OCI-M2 (cell line): ENCODE measurements around the gene UBA1.

ENCODE experiments used
- DNase-seq: peaks from one replicate; lab custom pipeline; 2025; ENCODE audit not compliant: unreplicated experiment; lab: John Stamatoyannopoulos, UW

The UBA1 gene

DNA sequence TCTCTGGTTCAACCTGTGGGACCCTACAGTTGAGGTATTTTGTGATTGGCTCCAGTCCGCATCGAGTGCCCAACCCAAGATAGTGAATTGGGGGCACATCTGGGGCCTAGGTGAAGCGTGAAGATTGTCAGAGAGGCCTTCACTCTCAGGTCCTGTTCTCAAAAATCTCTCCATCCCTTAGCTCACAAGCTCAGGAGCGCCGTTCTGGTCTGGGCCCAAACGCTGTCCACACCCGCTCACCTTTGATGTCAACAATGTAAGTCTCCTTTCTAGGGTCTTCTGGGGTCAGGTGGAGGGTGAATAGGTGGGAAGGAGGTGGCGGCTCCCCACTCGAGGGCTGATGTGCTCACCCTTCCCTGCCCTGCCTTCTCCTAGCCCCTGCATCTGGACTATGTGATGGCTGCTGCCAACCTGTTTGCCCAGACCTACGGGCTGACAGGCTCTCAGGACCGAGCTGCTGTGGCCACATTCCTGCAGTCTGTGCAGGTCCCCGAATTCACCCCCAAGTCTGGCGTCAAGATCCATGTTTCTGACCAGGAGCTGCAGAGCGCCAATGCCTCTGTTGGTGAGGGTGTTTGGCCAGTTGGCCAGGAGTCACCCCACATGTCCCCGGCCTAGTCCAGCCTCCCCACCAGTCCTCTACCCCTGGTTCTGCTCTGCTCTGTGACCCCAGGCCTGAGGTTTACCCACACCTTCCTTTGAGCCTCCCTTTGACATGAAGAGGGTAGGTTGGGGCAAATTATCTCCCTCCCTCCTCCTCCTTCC lies 17.2 kb downstream of the UBA1 start:
- no peak for DNase-seq

DNA sequence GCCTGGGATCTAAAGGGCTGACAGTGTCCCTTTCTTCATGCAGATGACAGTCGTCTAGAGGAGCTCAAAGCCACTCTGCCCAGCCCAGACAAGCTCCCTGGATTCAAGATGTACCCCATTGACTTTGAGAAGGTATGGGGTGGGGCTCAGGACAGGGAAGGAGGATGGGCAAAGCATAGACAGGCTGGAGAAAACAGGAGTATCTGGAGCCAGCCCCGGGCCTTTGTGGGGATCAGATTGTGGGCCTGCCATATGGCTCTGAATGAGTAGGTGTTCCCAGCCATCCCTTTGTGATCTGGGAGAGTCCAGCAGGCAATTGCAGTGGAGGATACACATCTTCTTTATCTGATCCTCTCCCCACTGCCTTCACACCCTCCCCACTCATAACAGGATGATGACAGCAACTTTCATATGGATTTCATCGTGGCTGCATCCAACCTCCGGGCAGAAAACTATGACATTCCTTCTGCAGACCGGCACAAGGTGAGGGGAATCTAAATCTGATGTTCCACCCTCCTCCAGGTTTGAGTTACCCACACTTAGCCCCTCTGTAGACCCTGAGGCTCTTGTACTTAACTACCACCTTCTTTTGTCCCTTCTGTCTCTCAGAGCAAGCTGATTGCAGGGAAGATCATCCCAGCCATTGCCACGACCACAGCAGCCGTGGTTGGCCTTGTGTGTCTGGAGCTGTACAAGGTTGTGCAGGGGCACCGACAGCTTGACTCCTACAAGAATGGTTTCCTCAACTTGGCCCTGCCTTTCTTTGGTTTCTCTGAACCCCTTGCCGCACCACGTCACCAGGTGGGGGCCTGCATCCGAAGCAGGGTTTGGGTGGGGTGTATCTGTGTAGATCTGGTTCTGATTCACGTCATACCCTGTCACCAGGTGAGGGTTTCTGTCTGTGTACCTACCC lies 19.0 kb downstream of the UBA1 start:
- no peak for DNase-seq

DNA sequence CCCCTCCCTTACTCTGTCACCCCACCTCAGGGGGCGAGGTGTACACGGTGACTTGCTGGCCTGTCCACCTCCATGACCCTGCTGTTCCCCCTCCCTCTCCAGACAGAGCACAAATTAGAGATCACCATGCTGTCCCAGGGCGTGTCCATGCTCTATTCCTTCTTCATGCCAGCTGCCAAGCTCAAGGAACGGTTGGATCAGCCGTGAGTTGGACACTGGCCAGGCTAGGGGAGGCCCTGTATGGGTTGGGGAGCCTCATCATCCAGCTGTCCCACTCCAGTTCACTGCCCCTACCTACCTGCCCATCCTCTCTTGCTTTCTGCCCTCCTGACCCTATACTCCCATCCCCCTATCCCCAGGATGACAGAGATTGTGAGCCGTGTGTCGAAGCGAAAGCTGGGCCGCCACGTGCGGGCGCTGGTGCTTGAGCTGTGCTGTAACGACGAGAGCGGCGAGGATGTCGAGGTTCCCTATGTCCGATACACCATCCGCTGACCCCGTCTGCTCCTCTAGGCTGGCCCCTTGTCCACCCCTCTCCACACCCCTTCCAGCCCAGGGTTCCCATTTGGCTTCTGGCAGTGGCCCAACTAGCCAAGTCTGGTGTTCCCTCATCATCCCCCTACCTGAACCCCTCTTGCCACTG lies 20.9 kb downstream of the UBA1 start:
- no peak for DNase-seq

DNA sequence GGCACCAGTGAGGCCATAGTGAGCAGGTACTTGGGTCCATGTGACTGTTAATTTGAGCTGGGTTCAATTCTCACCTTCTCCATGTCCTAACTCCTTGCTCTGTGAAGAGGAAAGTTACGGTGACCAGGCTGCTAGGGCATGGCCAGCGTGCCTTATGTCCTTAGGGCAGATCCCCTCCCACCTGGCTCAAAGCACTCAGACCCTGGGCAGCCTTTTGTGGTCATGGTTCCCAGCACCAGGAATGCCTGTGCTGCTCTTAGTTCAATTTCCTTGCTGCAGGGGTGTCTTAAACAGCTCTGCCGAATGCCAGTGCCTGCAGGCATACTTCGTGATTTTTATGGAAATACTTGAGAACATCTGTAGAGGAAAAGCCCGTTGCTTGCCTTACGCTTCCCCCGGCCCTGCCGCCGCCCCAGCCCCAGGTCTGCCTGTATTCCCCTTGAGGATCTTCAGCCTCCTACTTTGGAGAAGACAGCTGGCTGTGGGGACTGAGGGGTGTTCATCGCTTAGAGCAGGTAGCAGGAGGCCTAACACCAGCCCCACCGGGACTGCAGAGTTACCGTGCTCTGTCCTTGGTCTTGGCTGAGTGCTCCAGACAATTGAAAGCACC lies 21.8 kb downstream of the UBA1 start:
- no peak for DNase-seq

DNA sequence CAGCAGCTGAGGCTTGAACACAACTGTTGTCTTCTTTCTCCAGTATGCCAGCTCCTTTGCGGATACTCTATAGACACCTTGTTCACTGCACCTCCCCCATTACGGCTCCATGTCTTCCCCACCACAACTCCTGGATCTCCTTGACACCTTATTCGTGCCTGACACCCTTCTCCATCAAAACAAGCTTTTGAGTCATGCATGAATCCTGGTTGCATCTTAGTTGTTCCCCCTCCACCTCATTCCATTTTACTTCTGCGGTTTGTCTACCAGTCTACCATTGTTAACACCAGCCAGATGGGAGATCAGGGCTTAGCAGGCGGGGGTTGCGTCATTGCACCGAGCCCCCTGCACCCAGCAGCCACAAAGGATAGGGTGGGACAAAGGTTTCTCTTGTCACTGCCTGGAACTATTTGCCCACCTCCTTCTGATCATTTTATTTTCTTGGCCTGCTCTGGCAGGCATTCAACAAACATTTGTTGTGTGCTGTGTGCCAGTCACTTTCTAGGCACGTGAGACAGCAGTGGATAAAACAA lies 22.8 kb downstream of the UBA1 start:
- DNase-seq, result no peak

DNA sequence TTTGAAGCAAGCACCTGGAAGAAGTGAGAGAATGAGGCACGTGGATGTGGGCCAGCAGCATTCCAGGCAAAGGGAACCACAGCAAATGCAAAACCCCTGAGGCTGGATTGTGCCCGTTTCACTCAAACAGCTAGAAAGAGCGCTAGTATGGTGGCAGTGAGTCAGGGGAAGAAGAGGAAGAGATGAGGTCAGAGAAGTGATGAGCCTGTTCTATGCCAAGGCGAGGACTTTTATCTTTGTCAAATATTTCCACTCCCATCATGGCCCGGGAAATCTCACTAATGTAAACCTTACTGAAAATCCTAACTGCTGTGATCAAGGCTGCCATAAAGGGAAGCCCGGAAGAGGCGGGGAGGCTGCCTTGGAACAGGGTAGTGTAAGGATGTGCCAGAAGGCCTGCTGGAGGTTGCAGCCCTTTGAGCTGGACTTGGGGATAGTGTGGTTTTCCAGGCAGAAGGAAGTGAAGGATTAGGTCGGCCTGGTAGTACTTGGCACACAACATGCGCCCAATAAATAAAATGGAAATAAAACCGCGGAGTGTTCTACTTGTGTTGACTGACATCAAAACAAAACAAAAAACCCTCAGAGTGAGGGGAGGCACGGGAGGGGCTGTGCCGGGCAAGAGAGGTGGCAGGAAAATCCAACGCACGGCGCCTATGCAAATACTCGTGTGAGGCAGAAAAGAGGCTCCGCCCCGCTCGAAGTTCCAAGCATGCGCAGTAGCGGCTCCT lies 23.7 kb downstream of the UBA1 start:
- no peak for DNase-seq

DNA sequence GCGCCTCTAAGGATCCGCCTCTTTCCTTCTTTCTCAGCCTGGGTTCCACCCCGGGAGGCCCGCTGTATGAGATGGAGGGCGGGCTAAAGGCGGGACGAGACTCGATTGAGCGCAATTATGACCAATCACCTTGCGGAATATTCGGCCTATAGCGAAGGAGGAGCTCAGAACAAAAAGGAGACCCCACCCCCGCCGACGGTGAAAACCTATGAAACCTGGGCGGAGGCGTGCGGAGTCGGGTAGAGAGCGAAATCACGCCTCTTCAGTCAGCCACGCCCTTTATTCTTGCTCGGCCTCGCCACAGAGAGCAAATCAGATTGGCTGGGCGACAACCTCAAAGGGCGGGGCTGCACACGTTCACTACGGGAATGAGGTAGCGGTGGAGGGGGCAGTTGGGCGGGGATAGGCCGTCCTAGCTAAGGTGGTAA lies 24.2 kb downstream of the UBA1 start:
- DNase-seq, result peak; percentile 96

DNA sequence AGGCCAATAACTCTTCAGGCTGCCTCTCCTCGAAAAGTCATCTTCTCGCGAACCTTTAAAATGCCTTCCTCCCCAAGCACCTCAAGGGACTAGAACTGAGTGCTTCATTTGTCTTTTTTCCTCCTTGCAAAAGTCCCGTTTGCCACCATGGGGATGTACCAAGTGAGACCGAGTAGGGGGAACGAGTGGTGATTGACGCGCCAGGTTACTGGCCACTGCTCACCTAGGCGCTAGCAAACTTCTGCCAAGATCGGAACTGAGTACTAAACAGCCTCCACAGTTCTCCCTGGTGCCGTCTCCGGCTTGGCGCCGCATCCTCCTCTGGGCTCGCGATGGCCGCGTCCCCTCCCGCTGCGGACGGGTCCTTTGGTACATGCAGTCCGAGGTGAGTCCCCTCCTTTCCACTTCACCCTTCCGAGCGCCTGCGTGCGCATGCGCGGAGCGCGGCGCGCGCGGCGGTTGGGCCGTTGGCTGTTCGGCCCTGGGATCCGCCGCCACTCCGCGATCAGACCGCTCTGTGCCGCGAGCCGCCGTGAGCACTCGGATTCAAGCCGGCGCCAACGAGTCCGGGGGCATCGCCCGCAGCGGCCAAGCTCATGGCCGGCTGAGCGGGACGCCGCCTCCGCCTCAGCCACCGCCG lies 24.8 kb downstream of the UBA1 start, which contains the start of gene CDK16:
CDK16 (plus strand) TSS at position 402 of the 640 bp plus-strand sequence. CDS start 4,877 bp downstream, outside the sequence.
- DNase-seq, result no peak

DNA sequence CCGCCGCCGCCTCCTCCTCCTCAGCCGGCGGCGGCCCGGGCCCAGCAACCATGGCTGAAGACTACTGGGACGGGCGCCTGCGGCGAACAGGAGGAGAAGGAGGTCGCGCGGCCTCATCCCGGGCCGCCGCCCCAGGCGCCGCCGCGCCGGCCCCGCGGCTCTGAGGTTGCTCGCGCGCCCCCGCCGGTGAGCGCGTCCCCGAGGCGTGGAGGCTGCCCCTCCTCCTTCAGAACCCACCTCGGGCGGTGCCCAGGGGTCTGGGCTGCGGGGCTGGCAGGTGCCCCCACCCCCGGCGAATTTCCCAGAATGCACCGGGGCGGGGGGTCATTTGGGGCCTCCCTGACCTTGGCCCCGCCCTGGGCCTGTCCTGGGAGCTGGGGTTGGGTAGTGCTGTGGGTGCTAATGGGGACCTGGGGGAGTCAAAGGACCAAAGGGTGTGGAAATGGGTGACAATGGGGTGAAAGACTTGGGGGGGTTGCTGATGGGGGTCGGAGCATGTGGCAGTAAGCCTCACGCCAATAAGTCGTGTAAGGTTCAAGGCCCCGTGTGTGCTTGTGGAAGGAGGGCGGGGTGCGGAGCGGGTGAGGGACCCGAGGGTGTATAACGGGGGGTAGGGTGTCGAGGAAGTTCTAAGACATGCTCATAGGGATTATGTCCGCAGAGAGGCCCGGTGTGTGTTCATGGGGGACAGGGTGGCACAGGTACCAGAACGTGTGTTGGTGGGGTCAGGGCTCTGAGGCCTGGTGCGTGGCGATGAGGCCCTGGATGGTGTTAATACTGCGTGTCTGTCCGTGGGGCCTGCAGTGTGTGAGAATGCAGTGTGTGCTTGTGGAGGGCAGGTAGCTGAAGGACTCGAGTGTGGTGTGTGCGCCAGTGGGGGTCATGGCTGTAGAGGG lies 25.5 kb downstream of the UBA1 start:
- no peak for DNase-seq

DNA sequence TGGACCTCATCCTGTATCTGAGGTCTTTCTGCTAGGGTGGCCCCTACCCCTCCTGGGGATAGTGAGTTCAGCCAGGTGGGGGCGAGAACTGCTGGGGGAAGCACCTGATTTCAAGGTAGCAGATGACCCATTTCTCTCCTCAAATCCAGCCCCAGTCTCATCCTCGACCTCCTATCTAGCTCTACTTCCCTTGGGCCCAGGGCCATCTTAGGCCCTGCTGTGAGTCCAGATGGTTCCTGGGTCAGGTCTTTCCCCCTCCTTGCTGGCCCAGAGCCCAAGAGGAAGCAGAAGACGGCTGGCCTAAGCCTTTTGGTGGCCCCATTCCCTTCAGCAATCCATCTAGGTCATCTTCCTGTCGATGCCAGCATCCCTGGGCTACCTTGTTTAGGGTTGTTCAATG lies 28.1 kb downstream of the UBA1 start:
- DNase-seq, result no peak

DNA sequence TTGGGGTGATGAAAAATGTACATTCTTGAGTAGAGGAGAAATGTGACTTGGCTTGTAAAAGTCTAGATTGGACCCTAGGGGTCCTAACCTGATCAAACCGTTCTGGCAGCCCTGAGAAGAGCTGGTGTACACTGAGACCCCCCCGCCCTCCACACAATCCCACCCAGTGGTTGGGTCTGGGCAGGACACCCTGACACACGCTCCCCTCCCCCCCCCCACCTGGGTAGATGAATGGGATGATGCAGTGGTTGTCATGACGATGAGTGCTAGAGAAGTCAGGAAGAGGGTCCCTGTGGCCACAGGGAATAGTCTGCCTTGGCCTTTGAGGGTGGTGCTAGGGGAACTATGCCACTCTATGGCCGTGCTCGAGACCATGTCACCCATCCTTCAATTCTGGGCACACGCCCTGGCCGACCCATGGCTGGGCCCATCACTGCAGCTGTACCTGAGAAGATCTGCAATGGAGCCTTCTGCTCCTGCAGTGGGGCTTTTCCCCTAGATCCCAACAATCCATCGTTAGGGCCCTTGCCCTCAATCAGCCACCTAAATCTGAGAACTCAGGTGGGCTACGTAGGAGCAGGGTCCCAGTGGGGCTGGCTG lies 29.2 kb downstream of the UBA1 start:
- DNase-seq, result no peak

DNA sequence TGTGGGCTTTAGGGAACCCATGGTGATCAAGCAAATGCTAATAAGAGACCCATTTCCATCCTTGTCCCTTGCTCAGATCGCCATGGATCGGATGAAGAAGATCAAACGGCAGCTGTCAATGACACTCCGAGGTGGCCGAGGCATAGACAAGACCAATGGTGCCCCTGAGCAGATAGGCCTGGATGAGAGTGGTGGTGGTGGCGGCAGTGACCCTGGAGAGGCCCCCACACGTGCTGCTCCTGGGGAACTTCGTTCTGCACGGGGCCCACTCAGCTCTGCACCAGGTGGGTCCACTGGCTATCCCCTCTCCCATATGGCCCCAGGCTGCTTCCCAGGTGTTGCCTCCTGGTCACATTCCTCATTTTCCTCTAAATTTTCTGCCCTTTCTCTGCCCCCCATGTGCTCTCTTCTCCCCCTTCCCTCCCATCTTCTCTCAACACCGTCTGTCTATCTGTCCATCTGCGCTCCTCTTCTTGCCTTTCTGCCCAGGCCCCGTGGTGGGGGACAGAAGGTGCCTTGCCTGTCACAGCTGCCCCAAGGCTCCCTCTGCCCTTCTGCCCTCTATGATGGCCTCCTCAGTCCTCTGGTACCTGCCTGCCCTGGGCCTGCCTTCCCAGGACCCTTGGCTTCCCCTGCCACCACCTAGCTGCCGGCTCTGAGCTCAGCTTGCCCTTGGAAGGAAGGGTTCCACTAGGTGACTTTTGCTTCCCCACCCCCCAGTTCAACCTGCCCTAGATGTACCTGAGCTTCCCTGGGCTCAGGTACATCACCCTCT lies 30.0 kb downstream of the UBA1 start:
- no peak for DNase-seq

DNA sequence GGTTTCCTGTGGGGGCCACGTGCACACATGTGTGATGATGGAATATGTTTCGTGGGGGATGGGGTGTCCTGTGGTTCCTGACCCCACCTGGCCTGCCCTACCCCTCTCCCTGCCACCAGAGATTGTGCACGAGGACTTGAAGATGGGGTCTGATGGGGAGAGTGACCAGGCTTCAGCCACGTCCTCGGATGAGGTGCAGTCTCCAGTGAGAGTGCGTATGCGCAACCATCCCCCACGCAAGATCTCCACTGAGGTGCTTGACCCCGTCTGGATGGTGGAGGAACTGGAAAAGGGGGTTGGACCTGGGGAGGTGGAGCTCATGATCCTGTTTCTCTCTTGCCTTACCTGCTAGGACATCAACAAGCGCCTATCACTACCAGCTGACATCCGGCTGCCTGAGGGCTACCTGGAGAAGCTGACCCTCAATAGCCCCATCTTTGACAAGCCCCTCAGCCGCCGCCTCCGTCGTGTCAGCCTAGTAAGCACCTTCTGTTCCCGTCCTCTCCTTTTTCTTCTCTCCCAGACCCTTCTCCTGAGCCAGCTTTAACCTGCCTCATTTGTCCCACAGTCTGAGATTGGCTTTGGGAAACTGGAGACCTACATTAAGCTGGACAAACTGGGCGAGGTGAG lies 30.8 kb downstream of the UBA1 start:
- no peak for DNase-seq

DNA sequence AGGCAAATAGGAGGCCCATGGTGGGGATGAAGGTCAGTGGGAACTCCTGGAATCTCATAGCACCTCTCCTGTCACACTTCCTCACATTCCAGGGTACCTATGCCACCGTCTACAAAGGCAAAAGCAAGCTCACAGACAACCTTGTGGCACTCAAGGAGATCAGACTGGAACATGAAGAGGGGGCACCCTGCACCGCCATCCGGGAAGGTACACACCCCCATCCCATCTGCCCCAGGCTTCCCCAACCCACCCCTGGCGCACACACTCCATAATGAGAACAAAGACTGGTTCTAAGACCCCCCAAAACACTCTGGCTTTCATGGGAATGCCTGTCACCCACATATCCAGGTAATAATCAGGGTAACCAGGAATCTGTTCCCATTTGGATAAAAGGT lies 31.3 kb downstream of the UBA1 start:
- DNase-seq, result no peak

DNA sequence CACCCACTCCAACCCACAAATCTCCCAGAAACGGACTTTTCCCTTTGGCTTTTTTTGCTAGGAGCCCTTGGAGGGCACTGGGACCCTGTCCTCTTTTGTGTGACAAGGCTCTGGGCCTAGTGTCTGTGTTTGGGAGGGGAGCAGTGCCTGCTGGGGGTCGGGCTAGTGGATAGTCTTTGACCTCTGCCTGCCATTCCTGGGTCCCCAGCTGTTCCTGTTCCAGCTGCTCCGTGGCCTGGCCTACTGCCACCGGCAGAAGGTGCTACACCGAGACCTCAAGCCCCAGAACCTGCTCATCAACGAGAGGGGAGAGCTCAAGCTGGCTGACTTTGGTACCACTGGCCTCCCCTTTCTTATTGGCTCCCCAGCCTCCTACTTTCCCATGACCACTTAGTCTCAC lies 32.4 kb downstream of the UBA1 start:
- DNase-seq, result no peak

DNA sequence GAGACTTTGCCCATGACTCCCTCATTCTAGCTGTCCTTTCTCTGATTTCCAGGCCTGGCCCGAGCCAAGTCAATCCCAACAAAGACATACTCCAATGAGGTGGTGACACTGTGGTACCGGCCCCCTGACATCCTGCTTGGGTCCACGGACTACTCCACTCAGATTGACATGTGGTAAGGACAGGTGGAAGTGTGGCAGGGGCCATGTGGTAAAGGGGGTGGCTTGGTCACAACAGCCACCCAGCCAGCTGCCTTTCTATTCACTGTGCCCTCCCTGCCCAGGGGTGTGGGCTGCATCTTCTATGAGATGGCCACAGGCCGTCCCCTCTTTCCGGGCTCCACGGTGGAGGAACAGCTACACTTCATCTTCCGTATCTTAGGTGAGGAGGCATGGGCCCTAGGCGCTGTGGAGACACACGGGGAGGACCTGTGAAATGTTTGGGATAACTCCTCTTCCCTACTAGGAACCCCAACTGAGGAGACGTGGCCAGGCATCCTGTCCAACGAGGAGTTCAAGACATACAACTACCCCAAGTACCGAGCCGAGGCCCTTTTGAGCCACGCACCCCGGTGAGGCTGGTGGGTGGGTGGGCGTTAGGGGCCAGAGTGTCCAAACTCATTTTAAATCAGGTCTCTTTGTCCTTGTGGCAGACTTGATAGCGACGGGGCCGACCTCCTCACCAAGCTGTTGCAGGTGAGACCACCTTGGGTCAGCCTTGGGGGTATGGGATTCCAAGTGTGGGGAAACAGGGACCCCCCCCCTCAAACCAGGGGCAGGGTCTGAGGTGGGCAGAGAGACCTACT lies 33.1 kb downstream of the UBA1 start:
- no peak for DNase-seq

DNA sequence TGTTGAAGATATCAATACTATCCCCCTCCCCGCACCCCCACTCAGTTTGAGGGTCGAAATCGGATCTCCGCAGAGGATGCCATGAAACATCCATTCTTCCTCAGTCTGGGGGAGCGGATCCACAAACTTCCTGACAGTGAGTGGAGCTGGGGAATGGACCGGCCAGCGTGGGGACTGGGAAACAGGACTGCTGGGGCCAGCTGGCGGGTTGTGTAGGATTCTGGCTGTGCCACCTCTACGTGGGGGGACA lies 33.6 kb downstream of the UBA1 start:
- no peak for DNase-seq
